GM23248 (cell line): ENCODE data around the gene PCP4. TPM values are rescaled to one million over a fixed set of nuclear protein-coding genes. Genes with fewer than 3 reads are reported as not detected.

Source experiments
- DNase-seq: peaks from one replicate; pipeline ENCODE4 v3.0.0-alpha.2; 2015
- H2AFZ ChIP-seq: fragments of 200-600 bp; sonication (generic); 2 replicates; pipeline ENCODE4 v1.6.1; 2016; ENCODE audit warnings: antibody characterized with exemption
- H3F3A ChIP-seq: fragments of 200-600 bp; sonication (generic); 2 replicates; pipeline ENCODE4 v1.6.1; 2016; ENCODE audit warnings: mild to moderate bottlenecking, antibody characterized with exemption, mixed run types; ENCODE audit not compliant: insufficient read depth
- H3K27ac ChIP-seq: fragments of 200-600 bp; sonication (generic); 2 replicates; pipeline ENCODE4 v1.5.1; 2016; ENCODE audit warnings: mild to moderate bottlenecking
- H3K27me3 ChIP-seq: fragments of 200-600 bp; sonication (generic); replicated peaks from 2 replicates; pipeline ENCODE4 v1.6.1; 2016; ENCODE audit warnings: mild to moderate bottlenecking; ENCODE audit not compliant: insufficient read depth
- H3K36me3 ChIP-seq: fragments of 200-600 bp; sonication (generic); 2 replicates; pipeline ENCODE4 v1.6.1; 2016; ENCODE audit warnings: low read depth, mild to moderate bottlenecking
- H3K4me1 ChIP-seq: fragments of 200-600 bp; sonication (generic); 2 replicates; pipeline ENCODE4 v1.6.1; 2016; ENCODE audit warnings: mild to moderate bottlenecking; ENCODE audit not compliant: insufficient read depth
- H3K4me2 ChIP-seq: fragments of 200-600 bp; sonication (generic); one replicate; pipeline ENCODE4 v1.6.1; 2016; ENCODE audit warnings: mild to moderate bottlenecking; ENCODE audit not compliant: unreplicated experiment
- H3K4me3 ChIP-seq: fragments of 200-600 bp; sonication (generic); 2 replicates; pipeline ENCODE4 v1.5.1; 2016; ENCODE audit warnings: mild to moderate bottlenecking
- H3K79me2 ChIP-seq: fragments of 200-600 bp; sonication (generic); 2 replicates; pipeline ENCODE4 v1.6.1; 2016; ENCODE audit warnings: mild to moderate bottlenecking; ENCODE audit not compliant: insufficient read depth
- H3K9ac ChIP-seq: fragments of 200-600 bp; sonication (generic); 2 replicates; pipeline ENCODE4 v1.6.1; 2016; ENCODE audit warnings: mild to moderate bottlenecking
- H3K9me2 ChIP-seq: fragments of 200-600 bp; sonication (generic); 2 replicates; pipeline ENCODE4 v1.6.1; 2016; ENCODE audit warnings: mixed run types, mild to moderate bottlenecking, moderate library complexity; ENCODE audit not compliant: insufficient read depth
- H3K9me3 ChIP-seq: fragments of 200-600 bp; sonication (generic); one replicate; pipeline ENCODE4 v1.6.1; 2017; ENCODE audit warnings: low read depth
- H4K20me1 ChIP-seq: fragments of 200-600 bp; sonication (generic); 2 replicates; pipeline ENCODE4 v1.6.0; 2016; ENCODE audit not compliant: insufficient read depth
- EZH2 ChIP-seq: fragments of 200-600 bp; sonication (generic); IDR thresholded peaks from 2 replicates; pipeline ENCODE4 v1.6.1; 2018; ENCODE audit warnings: antibody characterized with exemption, mild to moderate bottlenecking; ENCODE audit not compliant: insufficient read depth, poor library complexity, severe bottlenecking
- EZH2phosphoT487 ChIP-seq: fragments of 200-600 bp; sonication (generic); IDR thresholded peaks from 2 replicates; pipeline ENCODE4 v1.6.1; 2018; ENCODE audit warnings: antibody characterized with exemption, moderate library complexity, mild to moderate bottlenecking, low read depth; ENCODE audit not compliant: insufficient read depth
- WGBS, 2 experiments: methylation state at CpG; one replicate each; pipeline ENCODE4 v1.1.6; 2015 to 2017; ENCODE audit warnings: low lambda C conversion rate in 2 of 2, low coverage in 1 of 2; ENCODE audit errors: missing lambda C conversion rate in 2 of 2; 5-methylcytosine and 5-hydroxymethylcytosine counted together
- in situ Hi-C: fragments of 300-500 bp; cut with MboI; formaldehyde crosslinking; loops from 2 replicates; pipeline ENCODE4 v1.15.0; 2020
- polyA plus RNA-seq: library from polyadenylated mRNA; unstranded; fragments of >200 nt; fragmentation: Nextera tagmentation; extraction: Ambion mirVana; gene quantifications from 2 replicates; pipeline ENCODE4 v1.2.1, GENCODE V29; 2016
- total RNA-seq: library from RNA; depleted of rRNA; stranded (reverse); fragments of >200 nt; shearing (Covaris generic); gene quantifications from 2 replicates; pipeline ENCODE4 v1.2.3, GENCODE V29; 2014

The PCP4 gene
- total and polyA plus RNA-seq, 2 experiments from 2014 or later = not detected

GRCh38 chr21:39869141-39869818 is 2.0 kb downstream of the PCP4 start:
- H3K27ac ChIP-seq = no peak overlapping the region
- H3F3A ChIP-seq = no peaks in the 10 kb centered on the region
- no peak overlapping the region for H3K4me3 ChIP-seq
- WGBS, 2 experiments = 38 to 42% methylated on average over 11 of the region's 11 CpGs
- no peaks in the 10 kb centered on the region for H3K9me3 ChIP-seq
- H3K36me3 ChIP-seq = no peaks in the 10 kb centered on the region
- H3K27me3 ChIP-seq = no peaks in the 10 kb centered on the region
- in situ Hi-C loops = no loop called here
- TF ChIP-seq EZH2 (no peak), EZH2phosphoT487 (no peak)
- no peaks in the 10 kb centered on the region for H3K9me2 ChIP-seq
- no peaks in the 10 kb centered on the region for H3K79me2 ChIP-seq
- no peak overlapping the region for H3K4me2 ChIP-seq
- DNase-seq = no peak
- H3K4me1 ChIP-seq = no peaks in the 10 kb centered on the region
- no peaks in the 10 kb centered on the region for H4K20me1 ChIP-seq
- no peak overlapping the region for H3K9ac ChIP-seq
- no peak overlapping the region for H2AFZ ChIP-seq

GRCh38 chr21:39873687-39874086 is 6.4 kb downstream of the PCP4 start:
- 25% methylated on average over 1 of the region's 1 CpG for WGBS, 2 experiments
- TF ChIP-seq EZH2 = no peak
- TF ChIP-seq EZH2phosphoT487 = no peak
- in situ Hi-C loops = no loop called here

GRCh38 chr21:39874206-39874605 is 7.0 kb downstream of the PCP4 start:
- in situ Hi-C loops = no loop called here
- no peaks in the 10 kb centered on the region for H4K20me1 ChIP-seq
- TF ChIP-seq EZH2 (no peak), EZH2phosphoT487 (no peak)

More at GRCh38 chr21:39873687-39874086, 6.4 kb downstream of the PCP4 start:
- Histone ChIP-seq H3K9me2 (no peaks in the 10 kb centered on the region), H2AFZ (no peak overlapping the region), H3K4me1 (no peaks in the 10 kb centered on the region), H3K27me3 (no peaks in the 10 kb centered on the region), H3K27ac (no peak overlapping the region), H3K4me3 (no peak overlapping the region), H3K36me3 (no peaks in the 10 kb centered on the region), H3K4me2 (no peak overlapping the region), H3K79me2 (no peaks in the 10 kb centered on the region), H3F3A (no peaks in the 10 kb centered on the region), H3K9ac (no peak overlapping the region), H4K20me1 (no peaks in the 10 kb centered on the region), H3K9me3 (no peaks in the 10 kb centered on the region)
- no peak for DNase-seq

GRCh38 chr21:39874759-39875158 is 7.5 kb downstream of the PCP4 start:
- Histone ChIP-seq H3K9ac (no peak overlapping the region), H3K9me3 (no peaks in the 10 kb centered on the region), H3K79me2 (no peaks in the 10 kb centered on the region), H3K27ac (no peak overlapping the region), H3K9me2 (no peaks in the 10 kb centered on the region), H4K20me1 (no peaks in the 10 kb centered on the region), H3K27me3 (no peaks in the 10 kb centered on the region), H3F3A (no peaks in the 10 kb centered on the region), H3K4me3 (no peak overlapping the region), H3K4me2 (no peak overlapping the region), H3K36me3 (no peaks in the 10 kb centered on the region), H3K4me1 (no peaks in the 10 kb centered on the region), H2AFZ (no peak overlapping the region)
- WGBS, 2 experiments = 24% methylated on average over 7 of the region's 7 CpGs
- in situ Hi-C loops = no loop called here
- TF ChIP-seq EZH2 (no peak), EZH2phosphoT487 (no peak)
- no peak for DNase-seq

More at GRCh38 chr21:39874206-39874605, 7.0 kb downstream of the PCP4 start:
- H3K9ac ChIP-seq = no peak overlapping the region
- no peaks in the 10 kb centered on the region for H3K27me3 ChIP-seq
- WGBS, 2 experiments = 1% methylated on average over 8 of the region's 8 CpGs
- no peaks in the 10 kb centered on the region for H3K36me3 ChIP-seq
- no peak overlapping the region for H3K27ac ChIP-seq
- H3K4me2 ChIP-seq = no peak overlapping the region
- no peak overlapping the region for H3K4me3 ChIP-seq
- DNase-seq = no peak
- no peaks in the 10 kb centered on the region for H3K4me1 ChIP-seq
- H3K9me3 ChIP-seq = no peaks in the 10 kb centered on the region
- no peak overlapping the region for H2AFZ ChIP-seq
- H3F3A ChIP-seq = no peaks in the 10 kb centered on the region
- H3K9me2 ChIP-seq = no peaks in the 10 kb centered on the region
- no peaks in the 10 kb centered on the region for H3K79me2 ChIP-seq
